A549 (cell line): Measurements from ENCODE around the gene TXN. TPM values are rescaled to one million over a fixed set of nuclear protein-coding genes. Genes with fewer than 3 reads are reported as not detected.

Source experiments
- ATAC-seq, 2 experiments: fragments of 200-7000 bp in 1 of 2; fragments of >200 bp in 1 of 2; cut with Nextera tagmentation in 1 of 2; cut with Tn5 transposase in 1 of 2; 3 replicates each; pipeline versions ENCODE4 v1.8.0 to v1.9.1; 2018 to 2020; ENCODE audit warnings: mild to moderate bottlenecking in 1 of 2, moderate library complexity in 1 of 2
- CTCF ChIA-PET: fragments of 300-600 bp; sonication (Branson Sonifier 250); formaldehyde crosslinking; extraction: SDS; loops from one replicate; lab custom pipeline; 2021; ENCODE audit warnings: antibody characterized with exemption, inconsistent platforms; lab: Yijun Ruan, JAX
- POLR2A ChIA-PET: fragments of 350-600 bp; formaldehyde crosslinking; extraction: SDS; loops from one replicate; lab custom pipeline; 2021; ENCODE audit warnings: antibody characterized with exemption, inconsistent platforms; lab: Yijun Ruan, JAX
- DNase-seq, 2 experiments: peaks; one replicate each; pipeline versions ENCODE4 v3.0.0 to v3.0.0-alpha.2; 2011 to 2016; ENCODE audit warnings: low read depth in 1 of 2, low spot score in 1 of 2
- FAIRE-seq: peaks from 2 replicates; lab custom pipeline; 2011; peaks lifted over from hg19 to GRCh38; lab: Jason Lieb, UNC
- H3K27ac ChIP-seq, 2 experiments: fragments of >200 bp; sonication (Bioruptor Twin); formaldehyde crosslinking; 3 replicates each; pipeline ENCODE4 v1.5.1; 2016 to 2017
- H3K4me1 ChIP-seq: fragments of >200 bp; sonication (Bioruptor Twin); formaldehyde crosslinking; 3 replicates; pipeline ENCODE4 v1.6.1; 2016
- H3K4me2 ChIP-seq: fragments of >200 bp; sonication (Bioruptor Twin); formaldehyde crosslinking; 3 replicates; pipeline ENCODE4 v1.6.1; 2016
- H3K4me3 ChIP-seq: fragments of >200 bp; sonication (Bioruptor Twin); formaldehyde crosslinking; 3 replicates; pipeline ENCODE4 v1.5.1; 2016
- H3K9me3 ChIP-seq: fragments of >200 bp; sonication (Bioruptor Twin); formaldehyde crosslinking; 3 replicates; pipeline ENCODE4 v1.6.1; 2016
- CHD4 ChIP-seq: fragments of 200-600 bp; sonication (generic); IDR thresholded peaks from 2 replicates; pipeline ENCODE4 v1.6.1; 2016; ENCODE audit warnings: antibody characterized with exemption, mild to moderate bottlenecking, borderline replicate concordance
- EP300 ChIP-seq, 2 experiments: fragments of >200 bp; sonication (Bioruptor Twin); formaldehyde crosslinking; IDR thresholded peaks; 2 replicates in 1 of 2; 3 replicates in 1 of 2; pipeline ENCODE4 v1.6.1; 2016 to 2017
- ESRRA ChIP-seq: fragments of 150-350 bp; IDR thresholded peaks from 2 replicates; pipeline ENCODE4 v1.6.1; 2014; ENCODE audit warnings: mild to moderate bottlenecking, low read length, borderline replicate concordance
- FOSB ChIP-seq: fragments of 250-450 bp; sonication (Bioruptor Pico); IDR thresholded peaks from 2 replicates; pipeline ENCODE4 v1.5.0; 2020; ENCODE audit warnings: mild to moderate bottlenecking, moderate library complexity
- FOSL2 ChIP-seq, 2 experiments: fragments of 450-650 bp in 1 of 2; fragments of >200 bp in 1 of 2; sonication (Bioruptor Twin) in 1 of 2; formaldehyde crosslinking; IDR thresholded peaks; 2 replicates each; pipeline versions ENCODE4 v1.5.0 to v1.6.1; 2016 to 2020; ENCODE audit warnings: mild to moderate bottlenecking in 1 of 2, moderate library complexity in 1 of 2
- GATA3 ChIP-seq: IDR thresholded peaks from 2 replicates; pipeline ENCODE4 v1.6.1; 2012; ENCODE audit warnings: borderline replicate concordance
- HDAC2 ChIP-seq: fragments of 200-600 bp; sonication (generic); IDR thresholded peaks from 2 replicates; pipeline ENCODE4 v1.6.1; 2016
- HOXA7 ChIP-seq: fragments of 250-450 bp; sonication (Bioruptor Pico); IDR thresholded peaks from 2 replicates; pipeline ENCODE4 v1.5.0; 2020; ENCODE audit warnings: mild to moderate bottlenecking, moderate library complexity
- HOXB5 ChIP-seq: fragments of 250-450 bp; sonication (Bioruptor Pico); IDR thresholded peaks from 2 replicates; pipeline ENCODE4 v1.5.0; 2020; ENCODE audit warnings: mild to moderate bottlenecking, moderate library complexity
- JUN ChIP-seq, 2 experiments: fragments of >200 bp; sonication (Bioruptor Twin); formaldehyde crosslinking; IDR thresholded peaks; 2 replicates in 1 of 2; 3 replicates in 1 of 2; pipeline ENCODE4 v1.6.1; 2016 to 2017
- JUNB ChIP-seq: fragments of >200 bp; sonication (Bioruptor Twin); formaldehyde crosslinking; IDR thresholded peaks from 2 replicates; pipeline ENCODE4 v1.6.1; 2016
- KDM1A ChIP-seq: fragments of 200-600 bp; sonication (generic); IDR thresholded peaks from 2 replicates; pipeline ENCODE4 v1.6.1; 2016; ENCODE audit warnings: low read depth, mild to moderate bottlenecking
- MAFK ChIP-seq: fragments of 450-650 bp; IDR thresholded peaks from 2 replicates; pipeline ENCODE4 v1.6.1; 2014; ENCODE audit not compliant: partially characterized antibody
- MAZ ChIP-seq: fragments of 150-350 bp; IDR thresholded peaks from 2 replicates; pipeline ENCODE4 v1.6.1; 2014; ENCODE audit warnings: antibody characterized with exemption, low read depth, low read length, borderline replicate concordance
- MYC ChIP-seq: IDR thresholded peaks from 2 replicates; pipeline ENCODE4 v1.6.1; 2012; ENCODE audit warnings: mild to moderate bottlenecking, inconsistent platforms, low read length, improper control_type of control experiment, borderline replicate concordance
- NPAS2 ChIP-seq: fragments of 250-450 bp; sonication (Bioruptor Pico); IDR thresholded peaks from 2 replicates; pipeline ENCODE4 v1.8.0; 2022; ENCODE audit warnings: mild to moderate bottlenecking, moderate library complexity, borderline replicate concordance
- NR3C1 ChIP-seq: fragments of >200 bp; sonication (Bioruptor Twin); formaldehyde crosslinking; IDR thresholded peaks from 3 replicates; pipeline ENCODE4 v1.6.1; 2017
- RAD21 ChIP-seq, 2 experiments: fragments of >200 bp in 1 of 2; sonication (Bioruptor Twin) in 1 of 2; formaldehyde crosslinking in 1 of 2; IDR thresholded peaks in 1 of 2; conservative IDR thresholded peaks in 1 of 2; 2 replicates in 1 of 2; 3 replicates in 1 of 2; pipeline ENCODE4 v1.6.1; 2012 to 2018; ENCODE audit warnings: inconsistent platforms in 1 of 2
- RARB ChIP-seq: fragments of 250-450 bp; sonication (Bioruptor Pico); IDR thresholded peaks from 2 replicates; pipeline ENCODE4 v1.8.0; 2021; ENCODE audit warnings: mild to moderate bottlenecking, moderate library complexity
- RCOR1 ChIP-seq: fragments of 150-350 bp; IDR thresholded peaks from 2 replicates; pipeline ENCODE4 v1.6.1; 2014; ENCODE audit warnings: antibody characterized with exemption, low read length, low read depth
- RFX5 ChIP-seq: fragments of 450-650 bp; IDR thresholded peaks from 2 replicates; pipeline ENCODE4 v1.7.1; 2014; ENCODE audit warnings: antibody characterized with exemption, mild to moderate bottlenecking, moderate library complexity
- RNF2 ChIP-seq: fragments of 200-600 bp; sonication (generic); IDR thresholded peaks from 2 replicates; pipeline ENCODE4 v1.6.1; 2016; ENCODE audit warnings: low read depth, mild to moderate bottlenecking, antibody characterized with exemption, moderate library complexity, borderline replicate concordance
- SREBF2 ChIP-seq: fragments of 450-650 bp; IDR thresholded peaks from 2 replicates; pipeline ENCODE4 v1.6.1; 2014; ENCODE audit warnings: mild to moderate bottlenecking, moderate library complexity
- ZC3H11A ChIP-seq: fragments of 450-650 bp; IDR thresholded peaks from 2 replicates; pipeline ENCODE4 v1.6.1; 2014; ENCODE audit warnings: antibody characterized with exemption, mild to moderate bottlenecking
- ZFP36 ChIP-seq: fragments of 450-650 bp; IDR thresholded peaks from 2 replicates; pipeline ENCODE4 v1.6.1; 2014; ENCODE audit warnings: borderline replicate concordance; ENCODE audit not compliant: partially characterized antibody
- WGBS: methylation state at CpG from one replicate; pipeline ENCODE4 v1.1.6; 2017; ENCODE audit errors: missing lambda C conversion rate; 5-methylcytosine and 5-hydroxymethylcytosine counted together
- polyA minus RNA-seq: library from RNA; depleted of rRNA, polyadenylated mRNA; stranded (reverse); fragments of >200 nt; gene quantifications from 2 replicates; pipeline ENCODE4 v1.2.3, GENCODE V29; 2011; rRNA and poly(A)+ RNA removed
- polyA plus RNA-seq, 4 experiments: library from polyadenylated mRNA; depleted of rRNA in 3 of 4; stranded (reverse); fragments of >200 nt; fragmentation: RNase III in 1 of 4; extraction: RNeasy Plus Mini Kit Qiagen cat#74134 plus additional on column Dnase treatment in 1 of 4; gene quantifications; 2 replicates in 3 of 4; 3 replicates in 1 of 4; pipeline ENCODE4 v1.2.3, GENCODE V29; 2011 to 2017
- TF ChIP-seq, protein P1 (sequence below): fragments of 250-450 bp; sonication (Bioruptor Pico); IDR thresholded peaks from 2 replicates; pipeline ENCODE4 v1.5.0; 2020; ENCODE audit warnings: low read depth, mild to moderate bottlenecking, moderate library complexity
- TF ChIP-seq, protein P2 (sequence below): fragments of 250-450 bp; sonication (Bioruptor Pico); IDR thresholded peaks from 2 replicates; pipeline ENCODE4 v1.5.0; 2021; ENCODE audit warnings: mild to moderate bottlenecking, moderate library complexity, borderline replicate concordance
- TF ChIP-seq, protein P3 (sequence below): fragments of >200 bp; sonication (Bioruptor Twin); formaldehyde crosslinking; IDR thresholded peaks from 2 replicates; pipeline ENCODE4 v1.6.1; 2016
- TF ChIP-seq, protein P4 (sequence below): IDR thresholded peaks from 2 replicates; pipeline ENCODE4 v1.6.1; 2012
- TF ChIP-seq, protein P5 (sequence below): fragments of 450-650 bp; IDR thresholded peaks from 2 replicates; pipeline ENCODE4 v1.6.1; 2014; ENCODE audit warnings: antibody characterized with exemption
- TF ChIP-seq, protein P6 (sequence below): IDR thresholded peaks from 2 replicates; pipeline ENCODE4 v1.6.1; 2012
- TF ChIP-seq, protein P7 (sequence below): fragments of >200 bp; sonication (Bioruptor Twin); formaldehyde crosslinking; IDR thresholded peaks from 3 replicates; pipeline ENCODE4 v1.5.1; 2016

TXN gene
- 1,336 and 1,626 TPM in 2 replicates for polyA plus RNA-seq (2011; rRNA removed)
- polyA plus RNA-seq (2012; cell fraction: cytosol; rRNA removed), result 1,191 and 1,403 TPM in 2 replicates
- 356 and 650 TPM in 2 replicates for polyA plus RNA-seq (2012; cell fraction: nucleus; rRNA removed)
- polyA plus RNA-seq (2017; fragmentation: RNase III; extraction: RNeasy Plus Mini Kit Qiagen cat#74134 plus additional on column Dnase treatment), result 1,222 to 1,380 TPM (median 1,309 TPM) in 3 replicates
- polyA minus RNA-seq, result 211 and 233 TPM in 2 replicates

DNA sequence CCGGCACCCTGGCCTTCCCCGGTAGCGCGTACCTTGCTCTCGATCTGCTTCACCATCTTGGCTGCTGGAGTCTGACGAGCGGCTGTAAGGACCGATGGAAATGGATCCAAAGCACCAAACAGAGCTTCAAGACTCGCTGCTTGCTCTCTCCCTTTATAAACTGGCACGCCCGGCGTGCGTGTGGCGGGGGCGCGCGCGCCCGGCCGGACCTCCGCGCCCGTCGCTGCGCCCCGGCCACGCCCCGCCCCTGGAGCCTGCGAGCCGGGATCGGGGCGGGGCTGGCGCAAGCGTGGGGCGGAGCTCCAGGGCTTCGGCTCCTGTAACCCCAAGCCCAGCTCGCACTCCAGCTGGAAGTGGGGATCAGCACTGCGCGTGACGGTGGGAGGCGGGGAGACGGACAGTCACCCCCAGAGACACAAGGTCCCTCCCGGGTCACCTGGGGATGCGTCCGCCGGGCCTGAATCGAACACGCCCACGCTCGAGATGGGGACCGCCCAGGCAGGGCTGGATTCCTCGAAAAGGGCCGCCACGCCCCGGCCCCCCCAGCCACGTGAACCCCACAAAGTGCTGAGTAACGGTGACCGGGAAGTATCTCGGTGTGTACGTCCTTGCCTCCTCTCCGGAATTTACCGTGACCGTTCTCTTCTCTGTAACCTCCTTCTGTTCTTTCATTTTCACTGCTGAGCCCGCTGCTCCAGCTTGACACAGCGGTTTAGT, at the start of gene TXN:
TSS of gene TXN (minus strand) at position 128 of the 717 bp plus-strand sequence. CDS start at position 56, 72 bp downstream.
- FAIRE-seq, result no peak
- peaks cover 48% of the 10 kb centered on the region for H3K4me1 ChIP-seq
- TF ChIP-seq RARB (CRISPR knock-in tag), result no peak
- no peak for TF ChIP-seq KDM1A
- TF ChIP-seq, protein P1, sequence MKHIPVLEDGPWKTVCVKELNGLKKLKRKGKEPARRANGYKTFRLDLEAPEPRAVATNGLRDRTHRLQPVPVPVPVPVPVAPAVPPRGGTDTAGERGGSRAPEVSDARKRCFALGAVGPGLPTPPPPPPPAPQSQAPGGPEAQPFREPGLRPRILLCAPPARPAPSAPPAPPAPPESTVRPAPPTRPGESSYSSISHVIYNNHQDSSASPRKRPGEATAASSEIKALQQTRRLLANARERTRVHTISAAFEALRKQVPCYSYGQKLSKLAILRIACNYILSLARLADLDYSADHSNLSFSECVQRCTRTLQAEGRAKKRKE (CRISPR knock-in tag), result no peak
- no peak for TF ChIP-seq HDAC2
- TF ChIP-seq HOXA7 (CRISPR knock-in tag), result no peak
- TF ChIP-seq FOSL2 (IDR thresholded peaks at IDR 0.05), result no peak
- TF ChIP-seq FOSL2 (CRISPR knock-in tag; IDR thresholded peaks at IDR 0.05), result no peak; the same call in 1 of the 2 replicates
- TF ChIP-seq, protein P2, sequence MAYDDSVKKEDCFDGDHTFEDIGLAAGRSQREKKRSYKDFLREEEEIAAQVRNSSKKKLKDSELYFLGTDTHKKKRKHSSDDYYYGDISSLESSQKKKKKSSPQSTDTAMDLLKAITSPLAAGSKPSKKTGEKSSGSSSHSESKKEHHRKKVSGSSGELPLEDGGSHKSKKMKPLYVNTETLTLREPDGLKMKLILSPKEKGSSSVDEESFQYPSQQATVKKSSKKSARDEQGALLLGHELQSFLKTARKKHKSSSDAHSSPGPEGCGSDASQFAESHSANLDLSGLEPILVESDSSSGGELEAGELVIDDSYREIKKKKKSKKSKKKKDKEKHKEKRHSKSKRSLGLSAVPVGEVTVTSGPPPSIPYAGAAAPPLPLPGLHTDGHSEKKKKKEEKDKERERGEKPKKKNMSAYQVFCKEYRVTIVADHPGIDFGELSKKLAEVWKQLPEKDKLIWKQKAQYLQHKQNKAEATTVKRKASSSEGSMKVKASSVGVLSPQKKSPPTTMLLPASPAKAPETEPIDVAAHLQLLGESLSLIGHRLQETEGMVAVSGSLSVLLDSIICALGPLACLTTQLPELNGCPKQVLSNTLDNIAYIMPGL, result no peak
- no peak for TF ChIP-seq JUNB
- TF ChIP-seq EP300 (IDR thresholded peaks at IDR 0.05), result peak; percentile 15 to 82; a peak in 1 of 5 replicates
- no peak for TF ChIP-seq MAZ
- peak; percentile 69; the same call in 1 of the 2 replicates for TF ChIP-seq MYC
- TF ChIP-seq SREBF2, result no peak
- TF ChIP-seq, protein P3, sequence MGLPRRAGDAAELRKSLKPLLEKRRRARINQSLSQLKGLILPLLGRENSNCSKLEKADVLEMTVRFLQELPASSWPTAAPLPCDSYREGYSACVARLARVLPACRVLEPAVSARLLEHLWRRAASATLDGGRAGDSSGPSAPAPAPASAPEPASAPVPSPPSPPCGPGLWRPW, result no peak
- TF ChIP-seq, protein P4, sequence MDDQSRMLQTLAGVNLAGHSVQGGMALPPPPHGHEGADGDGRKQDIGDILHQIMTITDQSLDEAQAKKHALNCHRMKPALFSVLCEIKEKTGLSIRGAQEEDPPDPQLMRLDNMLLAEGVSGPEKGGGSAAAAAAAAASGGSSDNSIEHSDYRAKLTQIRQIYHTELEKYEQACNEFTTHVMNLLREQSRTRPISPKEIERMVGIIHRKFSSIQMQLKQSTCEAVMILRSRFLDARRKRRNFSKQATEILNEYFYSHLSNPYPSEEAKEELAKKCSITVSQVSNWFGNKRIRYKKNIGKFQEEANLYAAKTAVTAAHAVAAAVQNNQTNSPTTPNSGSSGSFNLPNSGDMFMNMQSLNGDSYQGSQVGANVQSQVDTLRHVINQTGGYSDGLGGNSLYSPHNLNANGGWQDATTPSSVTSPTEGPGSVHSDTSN, result 0 out of 2 replicates have a peak, but pooled peaks have one; percentile 61
- peak; percentile 12; the same call in 1 of the 2 replicates for TF ChIP-seq GATA3
- TF ChIP-seq, protein P5, sequence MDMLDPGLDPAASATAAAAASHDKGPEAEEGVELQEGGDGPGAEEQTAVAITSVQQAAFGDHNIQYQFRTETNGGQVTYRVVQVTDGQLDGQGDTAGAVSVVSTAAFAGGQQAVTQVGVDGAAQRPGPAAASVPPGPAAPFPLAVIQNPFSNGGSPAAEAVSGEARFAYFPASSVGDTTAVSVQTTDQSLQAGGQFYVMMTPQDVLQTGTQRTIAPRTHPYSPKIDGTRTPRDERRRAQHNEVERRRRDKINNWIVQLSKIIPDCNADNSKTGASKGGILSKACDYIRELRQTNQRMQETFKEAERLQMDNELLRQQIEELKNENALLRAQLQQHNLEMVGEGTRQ, result peak; percentile 76
- TF ChIP-seq RNF2, result no peak
- TF ChIP-seq ESRRA, result no peak
- TF ChIP-seq, protein P6, sequence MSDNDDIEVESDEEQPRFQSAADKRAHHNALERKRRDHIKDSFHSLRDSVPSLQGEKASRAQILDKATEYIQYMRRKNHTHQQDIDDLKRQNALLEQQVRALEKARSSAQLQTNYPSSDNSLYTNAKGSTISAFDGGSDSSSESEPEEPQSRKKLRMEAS, result peak; percentile 94; the same call in 1 of the 2 replicates
- TF ChIP-seq RCOR1, result no peak
- TF ChIP-seq RAD21 (conservative IDR thresholded peaks at IDR 0.05 in 1 of 2, IDR thresholded peaks at IDR 0.05 in 1 of 2), result no peak
- TF ChIP-seq ZC3H11A, result no peak
- TF ChIP-seq NR3C1, result no peak
- peak; percentile 59 to 89; a peak in 3 of 5 replicates for TF ChIP-seq JUN (IDR thresholded peaks at IDR 0.05)
- TF ChIP-seq CHD4, result no peak
- no peak for TF ChIP-seq ZFP36
- peak; percentile 100 for TF ChIP-seq MAFK
- no peak; the same call in 1 of the 2 replicates for TF ChIP-seq RFX5
- peak; percentile 61; the same call in 1 of the 2 replicates for TF ChIP-seq NPAS2 (CRISPR knock-in tag)
- no peak for TF ChIP-seq FOSB
- TF ChIP-seq, protein P7, sequence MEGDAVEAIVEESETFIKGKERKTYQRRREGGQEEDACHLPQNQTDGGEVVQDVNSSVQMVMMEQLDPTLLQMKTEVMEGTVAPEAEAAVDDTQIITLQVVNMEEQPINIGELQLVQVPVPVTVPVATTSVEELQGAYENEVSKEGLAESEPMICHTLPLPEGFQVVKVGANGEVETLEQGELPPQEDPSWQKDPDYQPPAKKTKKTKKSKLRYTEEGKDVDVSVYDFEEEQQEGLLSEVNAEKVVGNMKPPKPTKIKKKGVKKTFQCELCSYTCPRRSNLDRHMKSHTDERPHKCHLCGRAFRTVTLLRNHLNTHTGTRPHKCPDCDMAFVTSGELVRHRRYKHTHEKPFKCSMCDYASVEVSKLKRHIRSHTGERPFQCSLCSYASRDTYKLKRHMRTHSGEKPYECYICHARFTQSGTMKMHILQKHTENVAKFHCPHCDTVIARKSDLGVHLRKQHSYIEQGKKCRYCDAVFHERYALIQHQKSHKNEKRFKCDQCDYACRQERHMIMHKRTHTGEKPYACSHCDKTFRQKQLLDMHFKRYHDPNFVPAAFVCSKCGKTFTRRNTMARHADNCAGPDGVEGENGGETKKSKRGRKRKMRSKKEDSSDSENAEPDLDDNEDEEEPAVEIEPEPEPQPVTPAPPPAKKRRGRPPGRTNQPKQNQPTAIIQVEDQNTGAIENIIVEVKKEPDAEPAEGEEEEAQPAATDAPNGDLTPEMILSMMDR, result no peak
- TF ChIP-seq HOXB5 (CRISPR knock-in tag), result no peak

More for the DNA sequence above, at the start of gene TXN:
- WGBS, result under 1% methylated on average over 36 of the region's 65 CpGs
- Histone ChIP-seq H3K27ac (peak within 1 kb of the TSS; percentile 97), H3K4me3 (peak within 1 kb of the TSS; percentile 67), H3K4me2 (peak within 1 kb of the TSS; percentile 97), H3K9me3 (no peaks in the 10 kb centered on the region)
- ChIA-PET CTCF (interaction anchor here (0.8 to 2.1 kb wide), 6 partner anchors 9 to 367 kb away, joined by 3 to 7 read pairs (median 4); no protein-coding TSS in a partner anchor), POLR2A (interaction anchor here (0.5 to 2.0 kb wide), 41 partner anchors 8 to 1095 kb away, joined by 3 to 30 read pairs (median 4); partner anchors contain the start of gene SVEP1)
- ATAC-seq (peak; percentile 81 to 82), DNase-seq (peak; percentile 83 to 97)
